ENCODE data around the gene AFP. TPM values are rescaled to one million over a fixed set of nuclear protein-coding genes. Genes with fewer than 3 reads are reported as not detected.

The AFP gene
- polyA plus RNA-seq, 3 donors = not detected

DNA sequence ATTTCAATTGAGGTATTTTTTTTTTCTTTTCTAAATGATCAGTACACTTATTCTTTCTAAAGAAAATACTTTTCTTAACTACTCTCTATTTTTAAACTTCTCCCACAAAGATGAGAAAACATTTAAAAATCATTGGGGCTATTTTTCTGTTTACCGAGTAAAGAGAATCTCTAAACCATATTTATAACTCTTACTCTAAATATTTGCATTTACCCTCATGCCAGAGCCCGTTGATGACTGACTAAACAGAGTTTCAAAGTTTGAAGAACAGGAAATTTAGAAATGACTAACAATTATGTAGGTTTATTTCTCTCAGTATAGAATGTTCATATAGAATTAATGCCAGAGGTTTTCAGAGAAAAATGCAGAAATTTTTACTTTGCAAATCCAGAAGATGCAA, 34.6 kb upstream of the AFP start:
- Histone ChIP-seq H3K79me2 (ENCODE audit: insufficient read depth, low read length) (no peaks in the 10 kb centered on the region), H4K20me1 (ENCODE audit: insufficient read depth, low read length) (no peaks in the 10 kb centered on the region), H3K4me3 (replicated peaks in 1 of 3; ENCODE audit: low read depth in 2 of 3, low read length in 3 of 3) (no peak overlapping the region), H3K36me3 (replicated peaks in 1 of 2; ENCODE audit: control insufficient read depth in 1 of 2, insufficient read depth in 2 of 2, low read length in 2 of 2) (no peaks in the 10 kb centered on the region), H3K27me3 (ENCODE audit: control insufficient read depth in 2 of 2, insufficient read depth in 2 of 2, low read length in 2 of 2) (no peaks in the 10 kb centered on the region), H3K9me3 (replicated peaks in 1 of 2; ENCODE audit: control insufficient read depth in 1 of 2, insufficient read depth in 1 of 2, low read length in 2 of 2) (no peaks in the 10 kb centered on the region), H3K4me1 (ENCODE audit: control insufficient read depth in 1 of 2, insufficient read depth in 2 of 2, low read length in 2 of 2) (no peaks in the 10 kb centered on the region), H3K27ac (ENCODE audit: low read depth in 1 of 2, low read length in 2 of 2) (no peak overlapping the region), H3K4me2 (replicated peaks; ENCODE audit: extremely low read depth, low read length, poor library complexity, severe bottlenecking) (no peak overlapping the region), H2AFZ (ENCODE audit: insufficient read depth, low read depth, low read length, poor library complexity, severe bottlenecking) (no peak overlapping the region), H3K9ac (ENCODE audit: insufficient read depth, low read length, poor library complexity, severe bottlenecking) (no peak overlapping the region)
- H3K4me3 Mint-ChIP-seq = no peak overlapping the region
- H3K36me3 Mint-ChIP-seq = no peaks in the 10 kb centered on the region
- no CpG with 5 or more reads among the region's 2 CpGs for WGBS (ENCODE audit: insufficient coverage)
- H3K4me1 Mint-ChIP-seq = no peaks in the 10 kb centered on the region
- intact Hi-C loops (cut with micrococcal nuclease) = no loop called here
- peaks cover 0 to 3% (median 0%) of the 10 kb centered on the region in 3 donors for H3K27me3 Mint-ChIP-seq (ENCODE audit: low read depth in 3 of 3)
- H3K27ac Mint-ChIP-seq = no peak overlapping the region
- peaks cover 0 to 2% (median 0%) of the 10 kb centered on the region in 7 donors for H3K9me3 Mint-ChIP-seq
- TF ChIP-seq CTCF (IDR thresholded peaks at IDR 0.05) = no peak
- no peak for DNase-seq

DNA sequence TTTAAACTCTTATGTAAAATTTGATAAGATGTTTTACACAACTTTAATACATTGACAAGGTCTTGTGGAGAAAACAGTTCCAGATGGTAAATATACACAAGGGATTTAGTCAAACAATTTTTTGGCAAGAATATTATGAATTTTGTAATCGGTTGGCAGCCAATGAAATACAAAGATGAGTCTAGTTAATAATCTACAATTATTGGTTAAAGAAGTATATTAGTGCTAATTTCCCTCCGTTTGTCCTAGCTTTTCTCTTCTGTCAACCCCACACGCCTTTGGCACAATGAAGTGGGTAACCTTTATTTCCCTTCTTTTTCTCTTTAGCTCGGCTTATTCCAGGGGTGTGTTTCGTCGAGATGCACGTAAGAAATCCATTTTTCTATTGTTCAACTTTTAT, 32.0 kb upstream of the AFP start, which contains the start of gene ALB:
Gene ALB, plus strand, starts transcription at position 246 of the 400 bp plus-strand sequence. Its CDS starts 41 bp downstream, at position 287.
- Histone ChIP-seq H3K4me2 (replicated peaks; ENCODE audit: extremely low read depth, low read length, poor library complexity, severe bottlenecking) (no peak within 1 kb of the TSS), H3K4me1 (ENCODE audit: control insufficient read depth in 1 of 2, insufficient read depth in 2 of 2, low read length in 2 of 2) (no peaks in the 10 kb centered on the region), H3K27ac (ENCODE audit: low read depth in 1 of 2, low read length in 2 of 2) (no peak within 1 kb of the TSS), H3K79me2 (ENCODE audit: insufficient read depth, low read length) (no peaks in the 10 kb centered on the region), H3K36me3 (replicated peaks in 1 of 2; ENCODE audit: control insufficient read depth in 1 of 2, insufficient read depth in 2 of 2, low read length in 2 of 2) (no peaks in the 10 kb centered on the region), H4K20me1 (ENCODE audit: insufficient read depth, low read length) (no peaks in the 10 kb centered on the region), H3K9me3 (replicated peaks in 1 of 2; ENCODE audit: control insufficient read depth in 1 of 2, insufficient read depth in 1 of 2, low read length in 2 of 2) (no peaks in the 10 kb centered on the region), H2AFZ (ENCODE audit: insufficient read depth, low read depth, low read length, poor library complexity, severe bottlenecking) (no peak within 1 kb of the TSS), H3K27me3 (ENCODE audit: control insufficient read depth in 2 of 2, insufficient read depth in 2 of 2, low read length in 2 of 2) (no peaks in the 10 kb centered on the region), H3K4me3 (replicated peaks in 1 of 3; ENCODE audit: low read depth in 2 of 3, low read length in 3 of 3) (no peak within 1 kb of the TSS), H3K9ac (ENCODE audit: insufficient read depth, low read length, poor library complexity, severe bottlenecking) (no peak within 1 kb of the TSS)
- WGBS (ENCODE audit: insufficient coverage) = no CpG with 5 or more reads among the region's 7 CpGs
- Mint-ChIP-seq H3K27ac (no peak within 1 kb of the TSS), H3K4me1 (no peaks in the 10 kb centered on the region), H3K9me3 (peaks cover 0 to 2% (median 0%) of the 10 kb centered on the region in 7 donors), H3K4me3 (no peak within 1 kb of the TSS), H3K27me3 (ENCODE audit: low read depth in 3 of 3) (peaks cover 0 to 1% (median 0%) of the 10 kb centered on the region in 3 donors), H3K36me3 (no peaks in the 10 kb centered on the region)
- TF ChIP-seq CTCF (IDR thresholded peaks at IDR 0.05) = no peak
- DNase-seq = no peak
- intact Hi-C loops (cut with micrococcal nuclease) = no loop called here

All from CD14-positive monocyte (primary cell).